GM18505 (cell line): ENCODE results near the gene NUMA1.
A peak's percentile ranks its signal among the peaks of the same experiment; 100 is the strongest.

Experiments
- ATAC-seq: cut with Tn5 transposase; IDR thresholded peaks from one replicate; pipeline ENCODE4 v1.9.1; 2021; ENCODE audit not compliant: unreplicated experiment
- POLR2A ChIP-seq: IDR thresholded peaks from 4 replicates; pipeline ENCODE4 v1.6.1; 2011; ENCODE audit warnings: borderline replicate concordance; ENCODE audit not compliant: insufficient read depth, insufficient read length; ENCODE audit errors: extremely low read depth

NUMA1 gene

DNA sequence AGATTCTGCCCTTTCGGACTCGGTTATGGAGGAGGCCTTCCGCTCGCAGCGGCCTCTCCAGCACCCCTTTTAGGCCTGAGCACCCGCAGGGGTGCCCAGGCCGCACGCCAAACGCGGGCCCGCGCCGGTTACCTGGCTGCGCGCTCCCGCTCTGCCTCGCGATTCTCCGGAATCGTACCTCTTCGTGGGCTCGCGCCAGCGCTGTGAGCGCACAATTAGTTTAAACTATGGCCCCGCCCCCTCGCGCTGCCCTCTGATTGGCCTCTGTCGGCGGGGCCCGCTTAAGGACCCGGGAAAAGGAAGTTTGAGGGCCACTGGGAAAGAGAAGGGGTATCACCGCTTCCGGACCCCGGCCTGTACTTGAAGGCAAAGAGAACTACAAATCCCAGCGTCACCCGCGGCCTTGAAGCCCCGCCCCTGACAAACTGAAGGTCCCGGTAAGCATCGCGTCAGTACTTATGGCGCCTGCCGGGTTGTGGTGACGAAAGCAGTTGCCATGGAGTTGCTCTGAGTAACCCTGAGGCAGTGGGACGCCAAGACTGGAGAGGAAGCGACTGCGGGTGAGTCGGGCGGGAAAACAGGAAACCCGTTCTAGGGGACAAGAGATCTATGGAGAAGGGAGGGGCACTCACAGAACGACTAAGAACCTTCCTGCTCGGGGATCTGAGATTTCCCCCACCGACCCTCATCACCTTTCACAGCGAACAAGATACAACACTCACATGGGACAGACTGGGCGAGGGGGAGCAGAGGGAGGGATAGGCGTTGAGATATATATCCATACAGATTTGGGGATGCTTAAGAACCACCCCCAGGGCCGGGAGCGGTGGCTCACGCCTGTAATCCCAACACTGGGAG is at the start of gene NUMA1, which contains the start of gene LRRC51:
TSS of gene NUMA1 (minus strand) at position 217 of the 858 bp plus-strand sequence. CDS start 44,599 bp downstream, outside the sequence.
TSS of gene LRRC51 (plus strand) at position 525 of the 858 bp plus-strand sequence. CDS start 8,234 bp downstream, outside the sequence.
- ATAC-seq = peak; percentile 94
- TF ChIP-seq POLR2A = peak; percentile 74

DNA sequence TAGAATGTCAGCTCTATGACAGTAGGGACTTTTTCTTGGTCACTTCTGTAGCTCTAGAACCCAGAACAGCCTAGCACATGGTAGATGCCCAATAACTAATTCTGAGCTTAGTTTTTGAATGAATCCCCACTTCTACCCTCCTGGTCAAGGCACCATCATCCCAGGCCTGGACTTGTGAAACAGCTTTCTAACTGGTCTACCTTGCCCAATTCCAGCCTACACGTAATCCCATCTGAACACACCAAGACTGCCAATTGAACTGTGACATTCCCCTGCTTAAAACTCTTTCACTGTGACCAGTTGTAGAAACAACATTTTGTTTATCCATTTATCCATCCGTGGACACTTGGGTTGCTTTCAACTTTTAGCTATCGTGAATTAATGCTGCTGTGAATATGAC is 49.0 kb upstream of the NUMA1 start:
- no peak for TF ChIP-seq POLR2A
- no peak for ATAC-seq

GRCh38 chr11:72127923-72128322 is 47.6 kb upstream of the NUMA1 start:
- TF ChIP-seq POLR2A = no peak
- no peak for ATAC-seq

DNA sequence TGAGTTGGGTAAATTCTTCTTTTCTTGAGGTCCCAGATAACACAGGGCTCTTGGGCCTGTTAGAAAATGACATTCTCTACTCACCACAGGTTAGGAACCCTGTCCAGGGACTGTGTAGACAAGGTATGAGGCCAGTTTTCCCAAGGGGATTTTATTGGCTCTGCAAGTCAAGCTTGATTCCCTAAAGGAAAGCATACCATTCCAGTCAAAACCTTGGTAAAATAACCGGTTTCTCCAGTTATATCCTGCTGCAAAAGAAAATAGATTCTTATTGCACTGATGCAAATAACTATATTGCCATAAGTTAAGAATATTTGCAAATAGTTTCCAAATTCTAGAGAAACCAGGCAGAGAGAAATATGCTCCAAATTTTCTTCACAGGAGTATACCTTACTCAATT is 45.6 kb upstream of the NUMA1 start:
- ATAC-seq = no peak
- no peak for TF ChIP-seq POLR2A

DNA sequence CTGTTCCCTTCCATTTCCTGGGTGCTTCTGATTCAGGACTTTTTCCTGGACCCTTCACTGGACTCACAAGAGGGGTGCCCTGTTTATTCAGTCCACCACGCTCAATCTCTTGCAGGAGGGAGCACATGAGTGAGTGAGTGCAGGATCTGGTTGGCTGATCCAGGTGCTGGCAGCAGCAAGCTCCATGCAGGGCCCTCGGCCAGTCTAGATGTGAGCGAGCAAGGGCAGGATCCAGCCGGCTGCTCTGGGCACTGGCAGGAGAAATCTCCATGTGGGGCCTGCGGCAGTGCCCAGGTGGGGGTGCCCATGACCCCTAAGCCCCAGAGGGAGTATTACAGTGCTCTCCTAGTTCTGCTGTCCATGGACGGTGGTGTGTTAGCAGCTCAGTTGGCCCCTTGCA is 43.7 kb upstream of the NUMA1 start:
- ATAC-seq = no peak
- TF ChIP-seq POLR2A = no peak

DNA sequence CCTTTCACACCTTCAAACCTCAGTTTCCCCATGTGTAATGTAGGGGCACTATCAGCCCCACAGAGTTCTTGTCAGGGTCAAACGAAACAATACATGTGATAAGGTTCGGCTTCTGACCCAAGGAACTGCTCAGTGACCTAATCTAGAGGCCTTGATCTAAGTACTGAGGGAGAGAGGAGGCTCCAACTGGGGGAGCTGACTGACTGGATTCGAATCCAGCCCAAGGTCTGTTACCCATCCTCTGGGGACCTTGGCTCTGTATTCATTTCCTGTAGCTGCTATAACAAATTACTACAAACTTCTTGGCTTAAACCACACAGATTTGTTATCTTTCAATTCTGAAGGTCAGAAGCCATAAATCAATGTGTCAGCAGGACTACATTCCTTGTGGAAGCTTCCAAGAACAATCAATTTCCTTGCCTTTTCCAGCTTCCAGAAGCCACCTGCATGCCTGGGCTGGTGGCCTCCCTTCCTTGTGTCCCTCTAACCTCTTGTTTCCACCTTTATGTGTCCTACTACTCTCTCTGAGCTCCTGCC is 42.8 kb upstream of the NUMA1 start:
- no peak for TF ChIP-seq POLR2A
- no peak for ATAC-seq

DNA sequence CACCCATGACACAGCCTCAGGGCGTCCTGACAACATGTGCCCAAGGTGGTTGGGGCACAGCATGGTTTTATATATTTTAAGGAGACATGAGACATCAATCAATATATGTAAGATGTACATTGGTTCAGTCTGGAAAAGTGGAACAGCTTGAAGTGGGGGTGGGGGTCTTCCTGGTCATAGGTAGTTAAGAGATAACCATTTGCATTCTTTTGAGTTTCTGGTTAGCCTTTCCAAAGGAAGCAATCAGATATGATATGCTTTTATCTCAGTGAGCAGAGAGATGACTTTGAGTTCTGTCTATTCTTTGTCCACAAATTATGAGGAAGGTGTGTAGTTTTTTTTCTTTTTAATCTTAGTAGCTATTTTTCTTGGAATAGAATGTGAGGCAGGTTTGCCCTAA is 42.3 kb upstream of the NUMA1 start:
- no peak for ATAC-seq
- no peak for TF ChIP-seq POLR2A

DNA sequence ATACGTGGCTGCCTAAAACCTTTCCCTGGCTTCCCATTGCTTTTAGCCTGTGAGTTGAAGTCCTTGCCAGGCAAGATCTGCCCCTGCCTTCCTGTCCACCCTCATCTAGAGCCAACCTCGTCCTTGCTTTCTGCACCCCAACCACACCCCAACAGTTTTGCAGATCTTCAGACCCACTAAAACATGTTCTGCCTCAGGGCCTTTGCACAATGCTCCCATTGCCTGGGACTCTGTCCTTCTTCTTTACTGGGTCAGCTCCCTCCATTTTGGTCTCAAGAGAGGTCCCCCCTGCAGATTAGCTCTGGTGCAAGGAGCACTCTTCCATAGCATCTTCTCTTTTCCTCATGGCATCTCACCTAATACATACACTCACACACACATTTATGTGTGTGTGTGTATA is 40.6 kb upstream of the NUMA1 start:
- ATAC-seq = no peak
- no peak for TF ChIP-seq POLR2A

GRCh38 chr11:72119198-72119597 is 38.9 kb upstream of the NUMA1 start:
- no peak for ATAC-seq
- TF ChIP-seq POLR2A = no peak

DNA sequence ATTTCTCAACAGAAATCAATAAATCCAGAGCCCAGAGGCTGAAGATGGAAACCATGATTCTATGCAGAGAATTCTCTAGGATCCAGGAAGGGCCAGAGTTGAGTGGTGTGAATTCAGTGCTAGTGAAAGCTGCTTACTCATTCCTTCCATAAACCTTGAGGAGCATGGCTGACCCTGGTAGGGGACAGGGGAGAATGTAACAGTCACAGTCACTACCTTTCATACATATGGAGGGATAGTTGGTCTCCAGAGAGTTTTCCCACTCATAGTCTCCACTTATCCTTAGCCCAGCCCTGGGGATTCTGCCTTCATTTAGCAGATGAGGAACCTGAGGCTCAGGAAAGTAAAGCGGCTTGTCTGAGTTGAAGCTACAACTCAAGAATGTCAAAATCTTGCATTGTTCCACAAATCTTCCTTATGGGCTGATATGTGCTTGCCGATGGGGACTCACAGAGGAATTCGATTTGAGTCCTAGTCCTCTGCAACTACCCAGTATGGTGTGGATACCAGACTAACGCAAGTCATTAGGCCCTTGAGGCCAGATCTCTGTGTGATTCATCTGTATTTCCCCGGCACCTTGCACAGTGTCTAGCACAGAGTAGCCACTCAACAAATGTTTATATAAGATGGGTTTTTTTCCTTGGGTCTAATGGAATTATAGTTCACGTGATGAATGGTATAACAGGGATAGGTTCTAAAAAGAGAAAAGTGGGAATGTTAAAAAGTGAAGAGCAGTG is 35.8 kb upstream of the NUMA1 start:
- no peak for ATAC-seq
- TF ChIP-seq POLR2A = no peak

DNA sequence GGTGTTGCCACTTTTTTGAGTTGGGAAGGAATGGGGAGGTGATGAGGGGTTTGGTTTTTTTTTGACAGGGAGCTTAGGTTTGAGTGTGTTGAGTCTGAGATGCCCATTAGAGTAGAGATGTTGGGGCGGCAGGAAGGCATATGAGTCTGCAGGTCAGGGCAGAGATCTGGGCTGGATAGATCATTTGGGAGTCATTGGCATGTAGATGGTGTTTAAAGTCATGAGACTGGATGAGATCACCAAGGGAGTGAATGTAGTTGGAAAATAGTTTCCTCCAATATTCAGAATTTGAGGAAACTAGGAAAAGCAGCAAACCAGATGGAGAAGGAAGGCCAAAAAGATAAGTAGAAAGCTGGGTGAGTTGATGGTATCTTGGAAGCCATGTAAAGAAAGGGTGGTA is 34.2 kb upstream of the NUMA1 start:
- ATAC-seq = no peak
- TF ChIP-seq POLR2A = no peak

- ATAC-seq = no peak
- TF ChIP-seq POLR2A = no peak
These were observed 32.9 kb upstream of the NUMA1 start for GRCh38 chr11:72112978-72113808.
